ENCODE data around the gene FAM181A. TPM values are rescaled to one million over a fixed set of nuclear protein-coding genes. Genes with fewer than 3 reads are reported as not detected.
A peak's percentile ranks its signal among the peaks of the same experiment; 100 is the strongest.

FAM181A gene
- total RNA-seq, 1 donor from 2014 or later, result not detected

DNA sequence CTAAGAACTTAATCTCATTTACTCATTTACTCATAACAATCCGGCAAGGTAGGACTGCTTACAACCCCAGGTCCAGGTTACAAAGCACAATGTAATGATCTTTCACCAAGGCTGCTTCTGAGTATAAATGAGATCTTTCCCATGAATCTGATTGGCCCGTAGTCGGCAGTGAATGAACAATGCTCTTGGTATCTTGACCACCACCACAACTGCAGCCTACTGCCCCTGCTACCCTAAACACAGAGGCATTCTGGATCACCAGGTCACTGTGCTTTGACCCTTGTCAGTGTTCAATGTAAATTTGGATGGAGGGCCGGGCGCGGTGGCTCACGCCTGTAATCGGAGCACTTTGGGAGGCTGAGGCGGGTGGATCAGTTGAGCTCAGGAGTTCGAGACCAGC is 15.9 kb downstream of the FAM181A start:
- Mint-ChIP-seq H3K36me3 (ENCODE audit: unreplicated experiment) (no peaks in the 10 kb centered on the region), H3K4me3 (ENCODE audit: unreplicated experiment) (no peak overlapping the region), H3K9me3 (ENCODE audit: unreplicated experiment) (peaks cover 6% of the 10 kb centered on the region), H3K27ac (ENCODE audit: unreplicated experiment) (no peak overlapping the region), H3K27me3 (ENCODE audit: unreplicated experiment) (no peaks in the 10 kb centered on the region), H3K4me1 (ENCODE audit: low read depth, unreplicated experiment) (peaks cover 32% of the 10 kb centered on the region)
- TF ChIP-seq, protein P1, sequence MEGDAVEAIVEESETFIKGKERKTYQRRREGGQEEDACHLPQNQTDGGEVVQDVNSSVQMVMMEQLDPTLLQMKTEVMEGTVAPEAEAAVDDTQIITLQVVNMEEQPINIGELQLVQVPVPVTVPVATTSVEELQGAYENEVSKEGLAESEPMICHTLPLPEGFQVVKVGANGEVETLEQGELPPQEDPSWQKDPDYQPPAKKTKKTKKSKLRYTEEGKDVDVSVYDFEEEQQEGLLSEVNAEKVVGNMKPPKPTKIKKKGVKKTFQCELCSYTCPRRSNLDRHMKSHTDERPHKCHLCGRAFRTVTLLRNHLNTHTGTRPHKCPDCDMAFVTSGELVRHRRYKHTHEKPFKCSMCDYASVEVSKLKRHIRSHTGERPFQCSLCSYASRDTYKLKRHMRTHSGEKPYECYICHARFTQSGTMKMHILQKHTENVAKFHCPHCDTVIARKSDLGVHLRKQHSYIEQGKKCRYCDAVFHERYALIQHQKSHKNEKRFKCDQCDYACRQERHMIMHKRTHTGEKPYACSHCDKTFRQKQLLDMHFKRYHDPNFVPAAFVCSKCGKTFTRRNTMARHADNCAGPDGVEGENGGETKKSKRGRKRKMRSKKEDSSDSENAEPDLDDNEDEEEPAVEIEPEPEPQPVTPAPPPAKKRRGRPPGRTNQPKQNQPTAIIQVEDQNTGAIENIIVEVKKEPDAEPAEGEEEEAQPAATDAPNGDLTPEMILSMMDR (IDR thresholded peaks at IDR 0.05; ENCODE audit: partially characterized antibody, unreplicated experiment), result no peak
- DNase-seq, result no peak

DNA sequence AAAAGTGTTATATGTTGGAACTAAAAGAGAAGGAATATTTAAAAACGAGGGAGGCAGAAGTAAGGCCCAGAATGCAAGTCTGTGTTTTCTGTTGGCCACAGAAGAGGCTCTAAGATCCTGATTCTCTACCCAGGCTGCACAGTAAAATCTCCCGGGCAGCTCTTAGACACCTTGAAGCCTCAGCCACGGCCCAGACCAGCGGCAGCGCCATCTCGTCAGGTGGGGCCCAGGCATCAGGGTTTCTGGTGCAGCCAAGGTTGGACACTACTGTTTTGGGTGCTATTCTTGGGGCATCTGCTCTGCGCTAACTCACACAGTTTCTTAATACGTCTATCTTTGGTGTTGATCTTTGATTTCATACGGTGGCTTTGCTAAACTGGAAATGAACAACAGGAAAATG is 16.8 kb downstream of the FAM181A start:
- peaks cover 2% of the 10 kb centered on the region for H3K27me3 Mint-ChIP-seq (ENCODE audit: unreplicated experiment)
- no peak overlapping the region for H3K4me3 Mint-ChIP-seq (ENCODE audit: unreplicated experiment)
- DNase-seq, result no peak
- H3K36me3 Mint-ChIP-seq (ENCODE audit: unreplicated experiment), result no peaks in the 10 kb centered on the region
- peaks cover 5% of the 10 kb centered on the region for H3K9me3 Mint-ChIP-seq (ENCODE audit: unreplicated experiment)
- H3K4me1 Mint-ChIP-seq (ENCODE audit: low read depth, unreplicated experiment), result peaks cover 36% of the 10 kb centered on the region
- TF ChIP-seq, protein P1 (IDR thresholded peaks at IDR 0.05; ENCODE audit: partially characterized antibody, unreplicated experiment), result no peak
- H3K27ac Mint-ChIP-seq (ENCODE audit: unreplicated experiment), result peak overlapping the region; percentile 24

DNA sequence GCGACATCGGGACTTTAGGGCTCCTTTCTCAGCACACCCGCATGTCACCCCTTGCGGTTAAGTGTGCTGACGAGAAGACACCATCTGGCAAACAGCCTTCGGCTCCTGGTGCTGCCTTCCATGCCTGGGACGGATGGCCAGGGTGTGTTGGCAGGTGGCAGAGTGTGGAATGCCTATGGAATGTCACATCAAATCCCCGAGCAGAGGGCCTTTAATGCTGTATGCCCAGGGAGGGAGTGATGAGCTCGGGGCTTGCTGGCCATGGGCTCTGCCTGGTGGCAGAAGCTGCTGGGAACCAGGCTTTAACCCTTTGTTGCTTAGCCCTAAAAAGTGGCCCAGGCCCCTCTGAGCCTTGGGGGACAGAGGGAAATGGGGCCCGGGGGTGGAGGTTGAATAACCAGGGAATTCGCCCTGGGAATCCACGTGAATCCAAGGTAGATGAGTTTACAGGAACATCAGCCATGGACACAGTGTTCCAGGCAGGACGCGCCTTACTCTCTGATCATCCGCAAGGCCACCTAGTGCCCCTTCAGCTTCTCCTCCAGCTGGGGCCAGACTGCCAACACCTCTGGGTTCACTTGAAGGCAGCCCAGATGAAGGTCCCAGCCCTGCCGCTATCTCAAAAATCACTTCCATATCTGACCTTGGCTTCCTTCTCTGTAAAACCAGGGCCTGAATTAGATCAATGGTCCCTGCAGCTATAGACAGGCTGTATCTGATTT is 17.4 kb downstream of the FAM181A start:
- no peak for DNase-seq
- H3K9me3 Mint-ChIP-seq (ENCODE audit: unreplicated experiment), result peaks cover 5% of the 10 kb centered on the region
- TF ChIP-seq, protein P1 (IDR thresholded peaks at IDR 0.05; ENCODE audit: partially characterized antibody, unreplicated experiment), result no peak
- H3K27ac Mint-ChIP-seq (ENCODE audit: unreplicated experiment), result peak overlapping the region; percentile 24
- peaks cover 40% of the 10 kb centered on the region for H3K4me1 Mint-ChIP-seq (ENCODE audit: low read depth, unreplicated experiment)
- no peak overlapping the region for H3K4me3 Mint-ChIP-seq (ENCODE audit: unreplicated experiment)
- H3K27me3 Mint-ChIP-seq (ENCODE audit: unreplicated experiment), result peaks cover 2% of the 10 kb centered on the region
- H3K36me3 Mint-ChIP-seq (ENCODE audit: unreplicated experiment), result no peaks in the 10 kb centered on the region

DNA sequence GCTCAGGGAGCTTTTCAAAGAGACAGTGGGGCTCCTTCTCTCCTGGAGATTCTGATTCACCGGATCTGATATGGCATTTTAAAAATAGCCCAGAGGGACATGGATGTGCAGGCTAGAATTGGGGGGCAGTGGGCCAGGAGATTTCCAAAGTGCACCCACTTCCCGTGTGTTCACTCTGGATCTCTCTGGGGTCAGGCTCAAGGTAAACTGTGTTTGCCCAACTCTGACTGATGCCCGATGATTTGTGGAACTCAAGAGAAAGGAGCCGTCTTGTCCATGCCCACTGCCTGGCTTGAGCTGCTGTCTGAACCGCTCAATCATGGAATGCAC is 17.9 kb downstream of the FAM181A start:
- peaks cover 5% of the 10 kb centered on the region for H3K9me3 Mint-ChIP-seq (ENCODE audit: unreplicated experiment)
- peaks cover 2% of the 10 kb centered on the region for H3K27me3 Mint-ChIP-seq (ENCODE audit: unreplicated experiment)
- TF ChIP-seq, protein P1 (IDR thresholded peaks at IDR 0.05; ENCODE audit: partially characterized antibody, unreplicated experiment), result no peak
- no peaks in the 10 kb centered on the region for H3K36me3 Mint-ChIP-seq (ENCODE audit: unreplicated experiment)
- DNase-seq, result no peak
- no peak overlapping the region for H3K27ac Mint-ChIP-seq (ENCODE audit: unreplicated experiment)
- peaks cover 40% of the 10 kb centered on the region for H3K4me1 Mint-ChIP-seq (ENCODE audit: low read depth, unreplicated experiment)
- H3K4me3 Mint-ChIP-seq (ENCODE audit: unreplicated experiment), result no peak overlapping the region

DNA sequence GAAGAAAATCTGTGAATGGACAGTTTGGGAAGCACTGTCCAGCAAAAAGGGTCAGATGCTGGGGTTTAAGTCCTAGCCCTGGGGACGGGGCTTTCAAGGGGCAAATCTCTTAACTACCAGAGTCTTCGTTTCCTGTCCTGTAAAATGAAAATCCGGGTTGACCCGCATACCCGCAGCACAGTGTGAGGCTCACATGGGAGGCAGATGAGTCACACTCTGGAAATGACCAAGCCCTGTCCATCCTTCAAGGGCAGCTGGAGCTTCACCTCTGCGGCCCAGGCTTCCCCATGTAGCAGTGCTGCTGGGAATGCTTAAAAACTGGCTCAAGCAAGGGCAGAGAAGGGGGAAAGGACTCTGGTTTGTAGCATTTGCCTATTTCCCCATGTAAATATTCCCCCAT is 19.0 kb downstream of the FAM181A start:
- Mint-ChIP-seq H3K27ac (ENCODE audit: unreplicated experiment) (no peak overlapping the region), H3K4me3 (ENCODE audit: unreplicated experiment) (no peak overlapping the region), H3K9me3 (ENCODE audit: unreplicated experiment) (peaks cover 1% of the 10 kb centered on the region), H3K4me1 (ENCODE audit: low read depth, unreplicated experiment) (peaks cover 39% of the 10 kb centered on the region), H3K27me3 (ENCODE audit: unreplicated experiment) (peaks cover 4% of the 10 kb centered on the region), H3K36me3 (ENCODE audit: unreplicated experiment) (no peaks in the 10 kb centered on the region)
- no peak for DNase-seq
- TF ChIP-seq, protein P1 (IDR thresholded peaks at IDR 0.05; ENCODE audit: partially characterized antibody, unreplicated experiment), result no peak

All from glutamatergic neuron (in vitro differentiated cells).